HG03064 (cell line): ENCODE results near the gene INSC.

ENCODE experiments used
- ATAC-seq: cut with Tn5 transposase; IDR thresholded peaks from one replicate; pipeline ENCODE4 v1.9.1; 2021; ENCODE audit warnings: low read depth; ENCODE audit not compliant: unreplicated experiment

INSC gene

DNA sequence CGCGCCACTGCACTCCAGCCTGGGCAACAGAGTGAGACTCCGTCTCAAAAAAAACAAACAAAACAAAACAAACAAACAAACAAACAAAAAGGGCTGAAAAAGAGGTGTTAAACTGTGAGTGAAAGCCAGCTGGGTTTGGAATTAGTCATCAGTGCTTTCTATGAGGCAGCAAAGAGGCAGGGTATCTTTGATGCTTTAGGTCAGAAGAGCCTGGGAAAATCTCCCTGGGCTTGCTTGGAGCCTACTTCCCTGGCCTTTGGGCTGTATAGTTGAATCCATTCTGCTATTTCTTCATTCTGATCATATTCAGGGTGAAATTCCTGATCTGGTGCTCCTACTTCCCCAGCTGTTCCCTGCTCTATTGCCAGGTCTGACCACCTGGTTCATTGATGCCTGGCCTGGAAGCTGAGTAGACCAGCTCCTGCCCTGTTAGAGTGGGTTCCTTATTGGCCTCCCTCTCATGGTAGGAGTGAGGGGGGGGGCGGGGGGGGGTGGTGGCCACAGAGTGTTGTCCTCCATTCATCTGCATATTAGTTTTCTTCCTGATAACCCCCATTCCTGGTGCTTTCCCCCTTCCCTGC lies 65.6 kb downstream of the INSC start:
- no peak for ATAC-seq

DNA sequence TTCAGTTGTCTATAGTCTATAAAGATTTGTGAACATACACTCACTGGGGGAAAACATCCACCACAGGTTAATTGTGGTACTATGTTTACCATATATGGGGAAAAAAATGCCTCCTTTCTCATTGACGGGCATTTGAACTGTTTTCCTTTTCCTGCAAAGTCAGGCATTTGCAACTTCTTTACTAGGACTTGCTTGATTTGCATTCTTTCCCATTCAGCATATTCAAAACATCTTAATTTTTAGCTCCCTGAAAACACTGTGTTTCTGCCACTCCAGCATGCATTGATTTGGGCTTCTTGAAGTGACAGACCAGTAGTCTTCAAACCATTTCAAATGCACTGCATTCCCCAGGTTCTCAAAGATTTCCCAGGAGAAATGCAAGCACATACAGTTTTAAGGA lies 67.6 kb downstream of the INSC start:
- no peak for ATAC-seq

DNA sequence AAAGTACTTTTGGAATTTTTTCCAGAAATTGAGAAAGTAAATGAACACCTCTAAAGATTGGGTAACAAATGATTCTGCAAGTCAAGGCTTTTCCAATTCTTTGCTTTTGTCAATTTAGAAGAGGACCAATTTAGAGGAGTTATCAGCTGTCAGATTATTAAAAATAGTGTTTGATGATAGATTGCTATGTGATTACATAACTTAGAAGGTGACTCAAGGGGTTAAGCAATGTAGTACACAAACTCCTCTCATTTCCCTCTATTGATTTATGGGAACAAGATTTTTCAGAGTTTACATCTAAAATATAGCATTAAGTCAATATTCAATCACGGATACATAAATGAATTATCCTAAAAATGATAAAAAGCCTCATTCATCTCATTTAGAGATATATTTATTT lies 70.3 kb downstream of the INSC start:
- ATAC-seq = no peak

DNA sequence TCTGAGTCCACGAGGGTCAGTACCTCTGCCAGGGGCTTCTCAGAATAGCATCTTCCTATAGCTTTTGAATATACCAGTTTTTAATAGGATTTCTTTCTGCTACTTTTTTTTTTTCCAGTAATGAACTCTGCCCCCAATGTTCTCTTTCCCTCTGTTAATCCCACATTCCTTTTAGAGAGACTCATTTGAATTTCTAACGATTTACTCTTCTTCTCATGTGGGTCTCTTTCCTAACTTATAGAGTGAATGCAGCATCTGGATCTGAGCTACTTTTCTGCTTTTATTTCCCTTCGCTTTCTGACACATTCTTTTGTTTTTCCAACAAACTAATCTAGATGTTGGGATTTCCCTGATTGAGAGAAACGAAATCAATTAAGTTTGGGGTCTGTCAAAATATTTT lies 71.4 kb downstream of the INSC start:
- ATAC-seq = no peak

DNA sequence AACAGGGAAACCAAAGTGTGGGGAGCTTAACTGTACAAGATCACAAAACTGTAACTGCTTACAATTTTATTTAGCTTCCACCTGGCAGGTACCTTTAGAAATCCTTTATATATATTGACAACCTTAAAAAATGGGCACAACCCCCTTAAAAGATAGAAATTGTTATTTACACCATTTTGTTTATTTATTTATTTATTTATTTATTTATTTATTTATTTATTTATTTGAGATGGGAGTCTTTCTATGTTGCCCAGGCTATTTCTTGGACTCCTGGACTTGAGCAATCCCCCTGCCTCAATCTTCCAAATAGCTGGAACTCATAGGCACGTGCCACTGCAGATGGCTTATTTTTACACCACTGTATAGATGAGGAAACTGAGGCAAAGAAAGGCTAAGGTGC lies 74.5 kb downstream of the INSC start:
- ATAC-seq = no peak

DNA sequence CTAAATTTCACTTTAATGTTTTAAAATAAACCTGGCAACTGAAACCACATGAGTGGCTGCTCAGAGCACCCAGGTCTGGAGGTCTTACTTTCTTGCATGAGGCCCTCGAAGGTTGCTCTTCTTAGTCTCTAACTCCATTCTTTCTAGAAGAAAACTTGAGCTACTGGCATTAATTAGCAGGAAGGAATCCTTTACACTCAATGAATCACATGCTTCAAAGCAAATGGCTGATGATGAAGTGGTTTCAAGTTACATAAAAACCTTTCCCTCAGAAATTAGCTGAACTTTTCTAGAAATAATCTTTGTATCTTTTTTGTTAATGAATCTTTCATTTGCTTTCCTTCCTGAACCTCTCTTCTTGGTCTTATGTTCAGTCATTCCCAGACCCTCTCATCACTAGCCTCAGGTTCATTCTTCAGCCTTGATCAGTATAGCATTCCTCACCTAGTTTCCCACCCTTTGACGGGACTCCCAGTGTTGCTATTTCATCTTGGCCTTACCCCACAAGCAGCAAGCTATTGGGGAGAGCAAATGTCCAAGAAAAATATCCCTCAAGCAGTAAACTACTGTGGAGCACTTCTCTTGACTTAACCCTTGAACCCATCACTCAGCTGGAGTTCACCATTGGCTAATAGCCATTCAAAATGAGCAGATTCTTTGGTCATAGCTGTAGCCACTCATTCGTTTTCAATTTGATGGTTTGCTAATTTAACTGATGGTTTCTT lies 75.1 kb downstream of the INSC start:
- no peak for ATAC-seq

DNA sequence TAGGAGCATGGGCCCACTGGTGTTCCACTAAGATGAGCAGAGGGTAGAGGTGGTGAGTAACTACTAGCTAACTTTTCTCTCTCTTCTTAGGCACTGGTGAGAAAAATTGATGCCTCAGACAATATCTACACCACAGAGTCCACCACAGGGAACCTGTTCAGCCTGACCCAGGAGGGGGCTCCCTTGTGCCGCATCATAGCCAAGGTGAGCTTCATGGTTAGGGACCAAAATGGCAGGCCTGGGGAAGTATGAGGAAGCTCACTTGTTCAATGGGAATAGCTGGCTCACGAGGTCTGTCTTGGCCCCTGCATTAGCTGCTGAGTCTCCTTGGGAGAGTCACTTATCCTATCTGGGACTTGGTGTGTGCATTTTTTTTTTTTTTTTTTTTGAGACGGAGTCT lies 75.9 kb downstream of the INSC start:
- ATAC-seq = no peak

DNA sequence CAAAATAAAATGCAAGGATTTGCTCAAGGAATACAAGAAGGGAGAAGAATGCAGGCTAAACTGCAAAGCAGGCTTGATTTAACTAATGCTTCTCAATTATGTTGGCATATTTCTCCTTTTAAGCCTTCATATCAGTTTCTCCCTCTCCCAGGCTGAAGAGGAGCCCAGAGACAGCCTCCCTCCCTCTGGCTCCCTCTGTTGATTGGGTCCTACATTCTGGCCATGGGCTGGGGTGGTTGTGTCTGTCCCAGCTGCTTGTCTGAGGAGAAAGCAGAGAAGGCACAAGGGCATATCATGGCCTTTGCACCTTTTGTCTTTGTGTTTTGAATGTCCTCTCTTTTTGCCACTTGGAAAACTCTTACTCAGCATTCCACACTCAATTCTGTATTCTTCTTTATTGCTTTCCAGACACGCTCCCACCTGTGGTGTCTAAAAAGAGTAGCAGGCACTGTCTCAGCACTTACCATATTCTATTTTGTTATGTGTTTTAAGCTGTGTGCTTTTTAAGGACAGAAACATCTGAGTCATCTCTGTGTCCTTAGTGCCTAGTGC lies 77.4 kb downstream of the INSC start:
- ATAC-seq = no peak

DNA sequence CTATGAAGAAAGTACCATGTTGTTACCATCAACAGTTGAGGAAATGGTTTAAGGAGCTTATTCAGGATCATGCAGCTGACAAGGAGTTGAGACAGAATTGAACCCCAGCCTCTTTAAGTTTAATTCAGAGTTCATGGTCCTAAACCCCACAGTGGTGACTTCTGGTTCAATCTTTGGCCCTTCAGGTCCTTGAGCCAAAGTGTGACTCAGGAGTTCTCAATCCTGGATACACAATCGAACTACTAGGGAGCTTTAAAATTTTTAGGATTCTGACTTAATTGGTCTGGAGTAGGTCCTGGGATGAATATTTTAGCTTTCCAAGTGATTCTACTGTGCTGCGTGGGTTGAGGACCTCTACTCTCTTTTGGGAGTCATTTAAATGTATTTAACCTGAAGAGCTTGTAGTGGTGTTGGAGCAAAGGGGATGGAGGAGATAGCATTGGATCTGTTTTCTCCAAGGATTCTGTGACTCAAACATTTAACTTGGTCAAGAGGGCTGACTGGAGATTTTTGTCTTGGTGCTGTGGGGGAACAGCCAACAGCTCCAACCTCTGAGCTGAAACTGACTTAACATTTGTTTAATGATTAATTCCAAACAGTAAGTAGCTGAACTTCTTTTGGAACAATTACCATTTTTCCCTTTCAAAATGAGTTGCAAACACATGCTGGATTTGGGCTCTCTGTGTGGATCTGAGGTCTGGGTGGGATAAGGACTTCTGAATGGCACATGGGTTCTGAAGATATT lies 80.1 kb downstream of the INSC start:
- no peak for ATAC-seq

DNA sequence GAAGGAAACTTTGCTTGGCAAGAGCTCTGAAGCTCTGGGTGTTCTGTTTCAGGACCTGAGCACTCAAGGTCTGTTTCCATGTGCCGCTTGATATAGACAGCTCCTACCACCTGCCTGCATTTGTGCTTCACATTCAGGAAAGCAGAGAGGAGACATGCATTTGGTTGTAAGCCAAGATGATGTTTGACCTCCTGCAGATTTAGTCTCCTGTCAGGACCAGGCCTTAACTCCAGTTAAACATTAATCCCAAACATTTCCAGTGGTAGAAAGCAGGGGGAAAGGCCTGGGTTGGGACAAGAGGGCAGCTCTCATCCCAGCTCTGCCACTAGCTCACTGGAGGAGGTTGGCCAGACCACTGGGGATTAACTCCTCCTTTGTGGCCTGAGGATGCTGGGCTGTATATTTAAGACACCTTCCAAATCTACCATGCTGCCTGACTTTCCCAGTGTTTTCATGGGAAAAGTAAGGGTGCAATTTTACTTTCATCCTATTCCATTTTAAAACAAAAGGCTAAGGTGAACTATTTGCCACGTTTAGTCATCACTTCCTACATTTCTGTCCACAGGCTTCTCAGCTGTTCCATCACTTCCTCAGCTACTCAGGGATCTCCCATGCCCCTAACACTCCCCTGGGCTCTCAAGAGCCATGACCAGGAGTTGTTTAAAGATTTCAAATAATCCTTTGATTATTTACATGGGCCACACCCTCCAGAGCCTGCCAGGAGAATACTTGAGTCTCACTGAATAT lies 80.9 kb downstream of the INSC start:
- ATAC-seq = no peak

DNA sequence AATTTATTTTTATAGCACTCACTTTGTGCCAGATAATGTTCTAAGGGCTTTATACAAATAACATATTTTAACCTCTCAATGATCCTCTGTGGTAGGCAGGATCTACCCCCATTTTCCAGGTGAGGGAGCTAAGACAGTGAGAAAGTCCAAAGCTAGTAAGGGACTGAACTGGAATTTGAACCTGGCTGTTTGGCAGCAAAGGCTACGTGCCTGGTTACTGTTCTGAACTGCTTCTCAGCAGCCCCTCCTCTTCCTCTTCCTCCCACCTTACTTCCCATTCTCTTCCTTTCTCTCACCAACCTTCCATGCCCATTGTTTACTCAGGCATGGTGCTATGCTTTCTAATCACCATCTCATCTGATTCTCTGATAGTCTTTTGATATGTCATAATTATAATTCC lies 82.0 kb downstream of the INSC start:
- ATAC-seq = no peak

DNA sequence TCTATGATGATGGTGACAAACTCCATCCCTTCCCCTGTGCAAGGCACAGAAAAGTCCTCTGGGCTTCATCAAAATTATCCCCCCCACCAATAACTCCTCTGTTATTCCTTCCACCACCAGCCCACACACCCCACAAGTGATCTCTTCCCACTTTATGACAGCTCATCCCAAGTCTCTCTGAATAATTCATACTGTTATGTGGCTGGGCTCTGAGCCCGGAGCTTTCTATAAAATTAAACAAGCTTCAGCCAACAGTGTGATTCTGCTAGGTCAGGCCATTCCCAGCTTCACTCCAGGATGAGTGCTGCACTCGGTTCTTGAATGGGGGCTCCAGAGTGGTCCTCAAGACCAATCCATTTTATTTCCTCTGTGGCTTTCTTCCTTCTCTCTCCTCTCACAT lies 83.0 kb downstream of the INSC start:
- no peak for ATAC-seq

DNA sequence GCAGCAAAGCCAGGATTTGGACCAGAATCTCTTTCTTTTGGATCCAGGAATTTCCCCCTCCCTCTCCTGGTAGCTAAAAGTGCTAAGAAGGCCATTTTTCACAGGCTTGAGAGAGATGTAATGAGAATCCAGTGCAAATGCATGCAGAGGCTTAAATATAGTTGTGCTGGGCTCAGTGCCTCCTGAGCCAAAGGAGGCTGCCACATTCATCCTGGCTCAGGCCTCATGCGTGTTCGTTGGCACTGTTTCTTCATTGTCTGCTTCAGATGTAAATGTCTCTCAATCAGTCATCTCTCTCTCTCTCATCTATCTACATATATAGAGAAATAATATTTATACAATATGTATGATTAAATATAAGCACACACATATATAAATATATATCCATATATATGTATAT lies 83.6 kb downstream of the INSC start:
- ATAC-seq = no peak

DNA sequence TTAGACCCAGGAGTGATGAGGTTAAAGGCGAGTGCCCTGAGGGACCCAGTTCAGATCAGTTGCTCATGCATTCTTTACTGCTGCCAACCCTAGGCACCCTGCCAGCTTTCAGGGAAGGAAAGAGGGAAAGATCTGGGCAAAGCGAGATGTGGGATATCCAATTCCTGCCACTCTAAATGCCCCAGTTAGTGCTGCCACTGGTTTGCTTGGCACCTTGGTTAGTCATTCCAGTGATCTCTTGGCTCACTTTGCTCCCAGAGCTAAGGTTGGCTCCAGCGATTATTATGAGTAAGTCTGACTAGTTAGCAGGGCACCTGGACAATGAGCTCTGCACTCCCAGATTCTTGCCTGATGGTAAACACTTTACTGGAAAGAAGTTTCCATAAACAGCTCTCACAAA lies 85.0 kb downstream of the INSC start:
- no peak for ATAC-seq

DNA sequence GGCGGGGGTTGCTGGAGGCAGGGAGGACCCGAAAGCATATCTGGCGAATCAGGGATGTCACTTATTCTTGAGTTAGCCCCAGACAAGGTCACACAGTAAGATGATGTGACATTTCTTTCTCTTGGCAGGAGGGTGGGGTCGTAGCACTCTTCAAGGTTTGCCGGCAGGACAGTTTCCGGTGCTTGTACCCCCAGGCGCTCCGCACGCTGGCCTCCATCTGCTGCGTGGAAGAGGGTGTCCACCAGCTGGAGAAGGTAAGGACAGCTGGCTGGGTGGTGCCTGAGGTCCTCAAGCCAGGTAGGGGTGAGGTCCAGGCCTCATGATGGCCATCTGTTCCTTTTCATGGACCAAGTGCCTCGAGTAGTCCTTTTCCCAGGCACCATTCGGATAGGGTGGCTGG lies 86.0 kb downstream of the INSC start:
- no peak for ATAC-seq

DNA sequence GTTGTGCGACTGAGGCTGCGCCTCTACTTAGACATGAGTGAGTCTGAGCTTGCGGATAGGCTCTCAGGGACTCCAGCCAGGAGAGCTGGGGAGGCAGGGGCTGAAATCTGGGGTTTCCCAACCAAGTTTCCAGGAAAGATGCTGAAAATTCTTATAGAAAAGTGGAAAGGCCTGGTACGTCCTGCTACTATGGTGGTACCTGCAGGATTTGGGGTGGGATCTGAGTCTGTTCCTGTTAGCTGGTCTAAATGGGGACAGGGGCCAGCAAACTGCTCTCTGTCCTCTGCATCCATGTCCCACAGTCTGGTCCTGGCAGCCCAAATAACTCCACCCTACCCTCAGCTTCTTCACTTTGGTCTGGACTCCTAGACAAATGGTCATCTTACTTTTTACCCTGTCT lies 86.9 kb downstream of the INSC start:
- no peak for ATAC-seq

DNA sequence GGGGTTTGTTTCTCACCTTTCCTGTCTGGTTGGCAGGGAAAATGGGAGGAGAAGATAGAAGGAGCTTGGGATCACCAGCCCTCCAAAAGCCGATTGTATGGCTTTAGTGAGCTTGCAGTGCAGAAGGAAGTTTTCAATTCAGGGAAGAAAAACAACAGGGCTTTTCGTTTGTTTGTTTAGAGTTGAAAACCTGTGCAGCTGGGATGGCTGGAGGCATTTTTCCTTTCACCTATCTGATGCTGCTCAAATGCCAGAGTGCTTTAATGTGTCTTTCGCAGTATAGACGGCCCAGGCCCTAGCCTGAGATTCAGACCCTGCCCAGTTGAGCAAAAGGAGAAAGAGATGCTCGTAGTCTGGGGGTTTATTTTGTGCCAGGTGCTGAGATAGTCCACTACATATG lies 87.9 kb downstream of the INSC start:
- no peak for ATAC-seq

DNA sequence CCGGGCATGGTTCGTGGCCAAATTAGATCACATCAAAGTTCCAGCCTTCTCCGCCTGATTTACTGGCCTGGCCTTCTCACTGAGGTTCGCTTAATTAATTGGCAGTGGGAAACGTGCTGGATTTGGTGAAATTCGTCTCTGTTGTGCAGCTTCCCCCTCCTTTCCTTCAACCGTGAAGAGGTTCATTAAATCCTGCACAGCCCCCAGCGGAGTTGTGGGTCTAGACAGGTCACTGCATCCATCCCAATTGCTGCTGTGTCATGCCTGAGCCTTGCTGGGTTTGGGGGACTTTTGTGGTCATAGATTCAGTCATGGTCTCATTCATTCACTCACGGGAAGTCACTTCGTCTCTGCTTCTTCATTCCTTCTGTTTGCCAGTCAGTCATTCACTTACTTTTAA lies 90.0 kb downstream of the INSC start:
- no peak for ATAC-seq

DNA sequence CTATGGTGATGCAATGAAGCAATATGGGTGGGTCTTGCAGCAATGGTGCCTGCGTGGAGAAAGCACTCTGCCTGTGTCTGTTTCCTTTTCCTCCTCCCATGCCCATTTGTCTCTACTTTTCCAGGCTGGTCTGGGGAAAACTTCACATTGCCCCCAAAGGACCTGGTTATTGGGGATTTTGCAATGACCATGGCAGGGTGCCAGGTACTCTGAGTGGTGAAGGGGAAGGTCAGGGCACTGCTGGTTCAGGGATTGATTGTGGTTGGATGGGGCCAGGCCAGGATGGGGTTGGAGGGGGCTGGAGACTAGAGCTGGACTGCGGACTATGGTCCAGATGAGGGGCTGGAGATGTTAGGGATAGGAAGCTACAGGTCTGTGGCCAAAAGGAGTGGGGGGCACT lies 92.1 kb downstream of the INSC start:
- ATAC-seq = no peak

DNA sequence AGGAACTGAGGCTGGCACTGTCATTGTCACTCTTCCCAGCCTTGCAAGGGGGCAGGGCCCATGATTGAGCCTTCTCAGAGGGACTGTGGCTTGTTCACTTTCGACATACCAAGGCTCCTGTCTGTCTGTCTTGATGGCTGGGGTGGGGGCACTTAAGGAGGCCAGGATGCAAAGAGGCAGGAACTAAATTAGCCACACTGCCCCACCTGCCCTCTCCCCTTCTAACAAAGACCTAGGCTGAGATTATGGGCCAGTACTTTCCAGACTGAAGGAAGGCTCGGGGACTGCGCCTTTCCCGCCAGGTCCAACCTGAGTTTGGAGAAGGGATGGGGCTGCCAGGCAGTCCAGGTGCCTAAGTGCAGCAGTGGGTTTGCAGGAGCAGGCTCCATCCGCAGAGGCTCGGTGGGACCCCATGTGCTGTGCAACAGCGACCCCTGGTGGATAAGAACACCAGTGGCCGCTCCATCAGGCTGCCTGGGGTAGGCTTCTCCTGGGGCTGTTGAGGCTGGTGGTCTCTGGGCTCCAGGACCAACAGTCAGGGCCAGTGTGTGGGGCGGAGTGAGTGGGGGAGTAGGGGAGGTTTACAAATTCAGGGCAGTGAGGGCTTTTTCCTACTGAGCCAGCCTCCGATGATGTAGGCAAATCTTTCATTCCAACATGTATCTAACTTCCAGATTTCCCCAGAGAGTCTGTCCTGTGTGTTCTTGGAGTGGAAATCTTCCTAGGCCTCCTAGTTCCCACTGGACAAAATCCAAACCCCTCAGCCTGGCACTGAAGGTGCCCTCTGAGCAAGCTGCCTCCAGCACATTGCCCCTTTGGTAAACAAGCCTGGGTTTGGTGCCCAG lies 93.9 kb downstream of the INSC start:
- ATAC-seq = peak; percentile 91
